ENCODE results near the gene ZNF358.

The ZNF358 gene
- 2.9 to 5.4 (median 5.2) reads per million in 3 donors for total RNA-seq

GRCh38 chr19:7515645-7516151 lies at the start of gene ZNF358:
Gene ZNF358, plus strand, starts transcription at chr19:7516103. Its CDS starts 3,140 bp downstream, at chr19:7519243.
- Histone ChIP-seq H3K27me3 (replicated peaks; ENCODE audit: control insufficient read depth, insufficient read depth, low read length, poor library complexity, severe bottlenecking) (peaks cover 3% of the 10 kb centered on the region), H3K9me3 (ENCODE audit: control insufficient read depth, low read length) (no peaks in the 10 kb centered on the region), H3K36me3 (ENCODE audit: control insufficient read depth, insufficient read depth, low read length) (no peaks in the 10 kb centered on the region), H3K27ac (ENCODE audit: insufficient read depth, low read length, poor library complexity, severe bottlenecking) (no peak within 1 kb of the TSS), H3K4me3 (ENCODE audit: insufficient read depth, low read depth, low read length, poor library complexity, severe bottlenecking) (peak within 1 kb of the TSS; percentile 17), H3K4me1 (ENCODE audit: control insufficient read depth, insufficient read depth, low read length, poor library complexity, severe bottlenecking) (peaks cover 3% of the 10 kb centered on the region)
- DNase-seq, result no peak

- peaks cover 97% of the 10 kb centered on the region for H3K36me3 ChIP-seq (ENCODE audit: control insufficient read depth, insufficient read depth, low read length)
- no peaks in the 10 kb centered on the region for H3K9me3 ChIP-seq (ENCODE audit: control insufficient read depth, low read length)
- no peak overlapping the region for H3K27ac ChIP-seq (ENCODE audit: insufficient read depth, low read length, poor library complexity, severe bottlenecking)
- no peak overlapping the region for H3K4me3 ChIP-seq (ENCODE audit: insufficient read depth, low read depth, low read length, poor library complexity, severe bottlenecking)
- H3K4me1 ChIP-seq (ENCODE audit: control insufficient read depth, insufficient read depth, low read length, poor library complexity, severe bottlenecking), result no peaks in the 10 kb centered on the region
- no peaks in the 10 kb centered on the region for H3K27me3 ChIP-seq (replicated peaks; ENCODE audit: control insufficient read depth, insufficient read depth, low read length, poor library complexity, severe bottlenecking)
- DNase-seq, result no peak
Measured at GRCh38 chr19:7467009-7467989, 48.6 kb upstream of the ZNF358 start.

- Histone ChIP-seq H3K9me3 (ENCODE audit: control insufficient read depth, low read length) (no peaks in the 10 kb centered on the region), H3K4me3 (ENCODE audit: insufficient read depth, low read depth, low read length, poor library complexity, severe bottlenecking) (no peak overlapping the region), H3K36me3 (ENCODE audit: control insufficient read depth, insufficient read depth, low read length) (peaks cover 89% of the 10 kb centered on the region), H3K27me3 (replicated peaks; ENCODE audit: control insufficient read depth, insufficient read depth, low read length, poor library complexity, severe bottlenecking) (no peaks in the 10 kb centered on the region), H3K27ac (ENCODE audit: insufficient read depth, low read length, poor library complexity, severe bottlenecking) (no peak overlapping the region), H3K4me1 (ENCODE audit: control insufficient read depth, insufficient read depth, low read length, poor library complexity, severe bottlenecking) (no peaks in the 10 kb centered on the region)
- DNase-seq, result no peak
Measured at GRCh38 chr19:7468840-7469239, 47.1 kb upstream of the ZNF358 start.

- Histone ChIP-seq H3K36me3 (ENCODE audit: control insufficient read depth, insufficient read depth, low read length) (peaks cover 80% of the 10 kb centered on the region), H3K27me3 (replicated peaks; ENCODE audit: control insufficient read depth, insufficient read depth, low read length, poor library complexity, severe bottlenecking) (no peaks in the 10 kb centered on the region), H3K4me3 (ENCODE audit: insufficient read depth, low read depth, low read length, poor library complexity, severe bottlenecking) (no peak overlapping the region), H3K9me3 (ENCODE audit: control insufficient read depth, low read length) (no peaks in the 10 kb centered on the region), H3K27ac (ENCODE audit: insufficient read depth, low read length, poor library complexity, severe bottlenecking) (no peak overlapping the region), H3K4me1 (ENCODE audit: control insufficient read depth, insufficient read depth, low read length, poor library complexity, severe bottlenecking) (no peaks in the 10 kb centered on the region)
- DNase-seq, result no peak
Measured at GRCh38 chr19:7469669-7470285, 46.1 kb upstream of the ZNF358 start.

GRCh38 chr19:7470540-7471305 lies 45.2 kb upstream of the ZNF358 start:
- no peak overlapping the region for H3K4me3 ChIP-seq (ENCODE audit: insufficient read depth, low read depth, low read length, poor library complexity, severe bottlenecking)
- H3K27me3 ChIP-seq (replicated peaks; ENCODE audit: control insufficient read depth, insufficient read depth, low read length, poor library complexity, severe bottlenecking), result no peaks in the 10 kb centered on the region
- DNase-seq, result no peak
- H3K27ac ChIP-seq (ENCODE audit: insufficient read depth, low read length, poor library complexity, severe bottlenecking), result no peak overlapping the region
- H3K9me3 ChIP-seq (ENCODE audit: control insufficient read depth, low read length), result no peaks in the 10 kb centered on the region
- H3K4me1 ChIP-seq (ENCODE audit: control insufficient read depth, insufficient read depth, low read length, poor library complexity, severe bottlenecking), result no peaks in the 10 kb centered on the region
- peaks cover 70% of the 10 kb centered on the region for H3K36me3 ChIP-seq (ENCODE audit: control insufficient read depth, insufficient read depth, low read length)

- DNase-seq, result no peak
- Histone ChIP-seq H3K4me1 (ENCODE audit: control insufficient read depth, insufficient read depth, low read length, poor library complexity, severe bottlenecking) (no peaks in the 10 kb centered on the region), H3K27me3 (replicated peaks; ENCODE audit: control insufficient read depth, insufficient read depth, low read length, poor library complexity, severe bottlenecking) (no peaks in the 10 kb centered on the region), H3K36me3 (ENCODE audit: control insufficient read depth, insufficient read depth, low read length) (peaks cover 59% of the 10 kb centered on the region), H3K4me3 (ENCODE audit: insufficient read depth, low read depth, low read length, poor library complexity, severe bottlenecking) (no peak overlapping the region), H3K27ac (ENCODE audit: insufficient read depth, low read length, poor library complexity, severe bottlenecking) (no peak overlapping the region), H3K9me3 (ENCODE audit: control insufficient read depth, low read length) (no peaks in the 10 kb centered on the region)
Measured at GRCh38 chr19:7471696-7472615, 43.9 kb upstream of the ZNF358 start.

GRCh38 chr19:7475665-7476064 lies 40.2 kb upstream of the ZNF358 start:
- H3K9me3 ChIP-seq (ENCODE audit: control insufficient read depth, low read length), result no peaks in the 10 kb centered on the region
- no peak for DNase-seq
- H3K36me3 ChIP-seq (ENCODE audit: control insufficient read depth, insufficient read depth, low read length), result peaks cover 23% of the 10 kb centered on the region
- H3K27me3 ChIP-seq (replicated peaks; ENCODE audit: control insufficient read depth, insufficient read depth, low read length, poor library complexity, severe bottlenecking), result no peaks in the 10 kb centered on the region
- no peak overlapping the region for H3K4me3 ChIP-seq (ENCODE audit: insufficient read depth, low read depth, low read length, poor library complexity, severe bottlenecking)
- no peaks in the 10 kb centered on the region for H3K4me1 ChIP-seq (ENCODE audit: control insufficient read depth, insufficient read depth, low read length, poor library complexity, severe bottlenecking)
- no peak overlapping the region for H3K27ac ChIP-seq (ENCODE audit: insufficient read depth, low read length, poor library complexity, severe bottlenecking)

GRCh38 chr19:7476241-7476640 lies 39.7 kb upstream of the ZNF358 start:
- peaks cover 18% of the 10 kb centered on the region for H3K36me3 ChIP-seq (ENCODE audit: control insufficient read depth, insufficient read depth, low read length)
- H3K27ac ChIP-seq (ENCODE audit: insufficient read depth, low read length, poor library complexity, severe bottlenecking), result no peak overlapping the region
- no peaks in the 10 kb centered on the region for H3K4me1 ChIP-seq (ENCODE audit: control insufficient read depth, insufficient read depth, low read length, poor library complexity, severe bottlenecking)
- H3K4me3 ChIP-seq (ENCODE audit: insufficient read depth, low read depth, low read length, poor library complexity, severe bottlenecking), result no peak overlapping the region
- no peaks in the 10 kb centered on the region for H3K9me3 ChIP-seq (ENCODE audit: control insufficient read depth, low read length)
- no peaks in the 10 kb centered on the region for H3K27me3 ChIP-seq (replicated peaks; ENCODE audit: control insufficient read depth, insufficient read depth, low read length, poor library complexity, severe bottlenecking)
- DNase-seq, result no peak
